Prostate gland (tissue), 2 donors: ENCODE measurements around the gene PHLPP1.

Source experiments
- CTCF ChIP-seq, 4 experiments: fragments of 200-600 bp in 2 of 4; fragments of 450-650 bp in 2 of 4; sonication (generic) in 2 of 4; IDR thresholded peaks; 1 replicate in 3 of 4; 2 replicates in 1 of 4; pipeline ENCODE4 v1.5.1; 2016 to 2019; ENCODE audit warnings: antibody characterized with exemption in 4 of 4, mild to moderate bottlenecking in 2 of 4, moderate library complexity in 2 of 4
- POLR2A ChIP-seq: fragments of 450-650 bp; IDR thresholded peaks from one replicate; pipeline ENCODE4 v1.6.1; 2016; ENCODE audit warnings: antibody characterized with exemption, mild to moderate bottlenecking

- no peak for TF ChIP-seq CTCF (IDR thresholded peaks at IDR 0.05)
- no peak for TF ChIP-seq POLR2A
These were observed 3.6 kb upstream of the PHLPP1 start for GRCh38 chr18:62711781-62712180.
